Ishikawa (cell line): Measurements from ENCODE around the gene PXMP2.

Source experiments
- CEBPB ChIP-seq: IDR thresholded peaks from 2 replicates; pipeline ENCODE4 v1.6.1; 2012
- CREB1 ChIP-seq: IDR thresholded peaks from 2 replicates; pipeline ENCODE4 v1.6.1; 2012; ENCODE audit warnings: low read depth
- EGR1 ChIP-seq: IDR thresholded peaks from 2 replicates; pipeline ENCODE4 v1.6.1; 2012
- EP300 ChIP-seq: IDR thresholded peaks from 2 replicates; pipeline ENCODE4 v1.6.1; 2012; ENCODE audit warnings: borderline replicate concordance
- FOXM1 ChIP-seq: IDR thresholded peaks from 2 replicates; pipeline ENCODE4 v1.6.1; 2012; ENCODE audit warnings: low read depth, borderline replicate concordance
- MAX ChIP-seq: IDR thresholded peaks from 2 replicates; pipeline ENCODE4 v1.6.1; 2012
- NFIC ChIP-seq: IDR thresholded peaks from 2 replicates; pipeline ENCODE4 v1.6.1; 2012
- RAD21 ChIP-seq: IDR thresholded peaks from 2 replicates; pipeline ENCODE4 v1.6.1; 2012; ENCODE audit warnings: low read depth
- REST ChIP-seq: IDR thresholded peaks from 2 replicates; pipeline ENCODE4 v1.6.1; 2012; ENCODE audit warnings: low read depth, mild to moderate bottlenecking
- TAF1 ChIP-seq: IDR thresholded peaks from 2 replicates; pipeline ENCODE4 v1.6.1; 2012; ENCODE audit warnings: low read depth, mild to moderate bottlenecking
- TCF12 ChIP-seq: IDR thresholded peaks from 2 replicates; pipeline ENCODE4 v1.6.1; 2012; ENCODE audit warnings: low read depth
- TEAD4 ChIP-seq: IDR thresholded peaks from 2 replicates; pipeline ENCODE4 v1.6.1; 2012
- USF1 ChIP-seq: IDR thresholded peaks from 2 replicates; pipeline ENCODE4 v1.6.1; 2012
- YY1 ChIP-seq: IDR thresholded peaks from 2 replicates; pipeline ENCODE4 v1.6.1; 2012; ENCODE audit warnings: low read depth
- ZBTB7A ChIP-seq: IDR thresholded peaks from 2 replicates; pipeline ENCODE4 v1.6.1; 2012; ENCODE audit warnings: low read depth

Gene PXMP2

GRCh38 chr12:132734206-132734605 is 46.8 kb downstream of the PXMP2 start:
- TF ChIP-seq TEAD4 (no peak), FOXM1 (no peak), CEBPB (no peak), CREB1 (no peak), USF1 (no peak), YY1 (no peak)

GRCh38 chr12:132735496-132735895 is 48.1 kb downstream of the PXMP2 start:
- no peak for TF ChIP-seq ZBTB7A
- no peak for TF ChIP-seq REST
- no peak for TF ChIP-seq CREB1
- TF ChIP-seq TEAD4 = no peak
- TF ChIP-seq YY1 = no peak
- no peak for TF ChIP-seq TAF1
- no peak for TF ChIP-seq USF1
- no peak for TF ChIP-seq TCF12
- no peak for TF ChIP-seq RAD21
- no peak for TF ChIP-seq NFIC
- TF ChIP-seq CEBPB = no peak
- TF ChIP-seq EGR1 = no peak
- no peak for TF ChIP-seq MAX

GRCh38 chr12:132736378-132736777 is 49.0 kb downstream of the PXMP2 start:
- TF ChIP-seq REST = no peak

GRCh38 chr12:132736913-132737312 is 49.5 kb downstream of the PXMP2 start:
- TF ChIP-seq REST (no peak), TCF12 (no peak), FOXM1 (no peak), USF1 (no peak), EP300 (no peak), ZBTB7A (no peak), RAD21 (no peak)

GRCh38 chr12:132739600-132740312 is 52.4 kb downstream of the PXMP2 start:
- TF ChIP-seq EP300 (no peak), ZBTB7A (no peak), TAF1 (no peak), MAX (no peak), RAD21 (no peak), EGR1 (no peak), TCF12 (no peak), TEAD4 (no peak), CREB1 (no peak), REST (no peak), YY1 (no peak), FOXM1 (no peak), USF1 (no peak), NFIC (no peak), CEBPB (no peak)
